Muscle layer of colon (tissue), 2 donors: ENCODE data around the gene PRR27.
"Not testable (repeated sequence)": the region's sequence is repeated elsewhere in the genome, so short reads cannot be mapped to it uniquely, and the experiment has no call there.

Source experiments
- H3K27ac ChIP-seq: one replicate; pipeline ENCODE4 v1.7.0; 2013; ENCODE audit warnings: low read depth, mild to moderate bottlenecking, low read length, moderate library complexity
- H3K27me3 ChIP-seq, 2 donors: one replicate each; pipeline ENCODE4 v1.7.0; 2013; ENCODE audit warnings: low read length in 2 of 2, mild to moderate bottlenecking in 2 of 2; ENCODE audit not compliant: insufficient read depth in 2 of 2, control insufficient read depth in 1 of 2
- H3K36me3 ChIP-seq: one replicate; pipeline ENCODE4 v1.7.0; 2013; ENCODE audit warnings: mild to moderate bottlenecking, low read length; ENCODE audit not compliant: insufficient read depth
- H3K4me1 ChIP-seq: one replicate; pipeline ENCODE4 v1.7.0; 2013; ENCODE audit warnings: mild to moderate bottlenecking, low read length; ENCODE audit not compliant: insufficient read depth
- H3K4me3 ChIP-seq, 2 donors: one replicate each; pipeline ENCODE4 v1.7.0; 2013; ENCODE audit warnings: low read length in 2 of 2, low read depth in 1 of 2, mild to moderate bottlenecking in 1 of 2, moderate library complexity in 1 of 2
- H3K9ac ChIP-seq: one replicate; pipeline ENCODE4 v1.7.0; 2013; ENCODE audit warnings: low read length
- H3K9me3 ChIP-seq: one replicate; pipeline ENCODE4 v1.7.0; 2013; ENCODE audit warnings: mild to moderate bottlenecking, low read length
- donor health status: abdominal sarcoma.
- donor health status: Adenocarcinoma of cecum.

PRR27 gene

DNA sequence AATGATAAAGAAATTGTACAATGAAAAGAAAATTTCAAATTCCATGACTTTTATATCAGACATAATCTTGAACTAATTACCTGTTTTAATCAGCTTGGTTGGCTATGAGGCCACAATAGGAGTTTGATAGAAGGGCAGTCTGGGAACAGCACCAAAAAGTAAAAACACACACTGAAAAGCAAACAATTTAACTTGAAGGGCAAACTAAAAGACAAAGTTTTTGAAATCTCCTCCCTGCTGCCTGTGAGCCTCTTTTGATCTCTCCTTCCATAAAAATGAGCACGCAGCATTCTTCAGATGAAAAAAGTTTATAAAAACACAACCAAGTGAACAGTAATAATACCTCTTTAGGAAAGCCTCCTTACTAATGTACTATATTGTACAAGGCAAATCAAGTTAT is 49.6 kb downstream of the PRR27 start:
- Histone ChIP-seq H3K4me1 (no peaks in the 10 kb centered on the region), H3K9ac (no peak overlapping the region), H3K27ac (no peak overlapping the region), H3K4me3 (no peak overlapping the region), H3K36me3 (no peaks in the 10 kb centered on the region), H3K9me3 (no peaks in the 10 kb centered on the region), H3K27me3 (no peaks in the 10 kb centered on the region)

GRCh38 chr4:70212752-70213151 is 58.7 kb downstream of the PRR27 start:
- H3K36me3 ChIP-seq, H3K4me1 ChIP-seq, H3K4me3 ChIP-seq, H3K9ac ChIP-seq, H3K27me3 ChIP-seq, H3K9me3 ChIP-seq, H3K27ac ChIP-seq: not testable (repeated sequence)
